ENCODE measurements around the gene SIGLEC9.

The SIGLEC9 gene

DNA sequence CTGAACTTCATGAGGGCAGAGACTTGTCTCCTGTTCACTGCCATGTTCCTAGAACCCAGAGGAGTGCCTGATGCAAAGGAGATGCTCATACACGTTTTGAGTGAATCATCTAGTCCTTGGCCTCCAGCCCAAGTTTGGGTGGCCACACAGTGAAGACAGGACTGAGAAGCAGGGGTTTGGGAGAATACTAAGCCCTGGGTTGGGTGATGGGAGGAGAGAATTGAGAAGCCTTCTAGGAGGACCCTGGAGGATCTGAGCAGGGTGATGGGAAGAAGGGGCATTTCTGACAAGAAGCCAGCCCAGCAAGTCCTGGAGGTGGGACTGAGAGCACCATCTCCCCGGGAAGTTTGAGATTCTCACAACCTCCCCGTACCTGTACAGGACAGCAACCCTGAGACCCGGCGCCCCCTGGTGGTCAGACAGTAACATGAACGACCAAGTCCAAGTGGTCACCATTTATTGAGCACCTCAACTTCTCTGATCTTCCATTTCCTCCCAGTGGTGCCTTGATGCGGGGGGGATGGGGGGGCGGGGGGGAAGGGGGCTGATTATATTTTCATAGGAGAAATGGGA, 27.5 kb upstream of the SIGLEC9 start:
- peak; percentile 45 to 67 for DNase-seq (ENCODE audit: low read depth in 2 of 2)

DNA sequence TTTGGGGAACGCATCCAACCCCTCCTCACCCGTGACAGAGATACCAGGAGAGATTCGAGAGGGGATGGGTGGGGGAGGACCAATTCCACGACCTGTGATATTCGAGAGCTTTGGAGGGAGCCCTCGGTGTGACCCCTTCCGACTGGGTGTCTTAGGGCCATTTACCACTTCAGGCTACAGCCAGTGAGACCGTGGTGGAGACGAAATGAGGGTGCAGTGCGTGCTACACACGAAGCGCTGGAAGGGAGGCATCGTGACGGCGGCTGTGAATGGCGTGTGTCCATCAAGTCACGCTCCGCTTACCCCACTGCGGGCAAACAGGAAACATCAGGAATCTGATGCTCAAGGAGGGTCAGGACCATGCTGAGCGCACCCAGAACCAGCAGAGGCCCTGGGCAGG, 26.9 kb upstream of the SIGLEC9 start:
- no peak for DNase-seq (ENCODE audit: low read depth in 2 of 2)

DNA sequence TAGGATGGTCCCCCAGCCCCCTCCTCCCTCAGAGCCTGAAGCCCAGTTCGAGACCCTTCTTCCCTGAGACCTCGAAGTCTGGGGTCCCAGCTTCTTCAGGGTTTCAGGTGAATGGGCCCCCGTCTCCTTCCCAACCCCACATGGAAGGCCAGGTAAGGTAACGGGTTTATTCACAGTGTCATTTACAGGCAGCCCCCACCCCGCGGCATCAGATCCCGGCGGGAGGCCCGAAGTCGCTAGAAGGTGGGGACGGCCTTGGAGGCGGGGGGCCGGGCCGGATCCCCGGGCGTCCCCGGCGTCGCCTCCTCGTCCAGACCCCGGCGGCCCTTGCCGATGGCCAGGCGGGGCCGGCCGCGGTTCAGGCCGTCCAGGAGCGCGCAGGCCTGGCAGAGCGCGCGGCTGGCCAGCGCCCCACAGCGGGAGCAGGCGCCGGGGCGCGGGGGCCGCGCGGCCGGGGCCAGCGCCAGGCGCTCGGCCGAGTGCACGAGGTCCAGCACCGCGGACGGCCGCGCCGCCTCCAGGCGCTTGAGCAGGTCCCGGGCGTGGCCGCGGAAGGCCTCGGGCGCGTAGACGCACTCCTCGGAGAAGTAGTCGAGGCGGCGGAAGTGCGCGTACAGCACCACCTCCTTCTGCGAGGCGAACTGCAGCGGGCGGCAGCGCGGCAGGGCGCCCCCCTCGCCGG, 26.2 kb upstream of the SIGLEC9 start:
- peak in 1 of 2 donors; percentile 42 for DNase-seq (ENCODE audit: low read depth in 2 of 2)

DNA sequence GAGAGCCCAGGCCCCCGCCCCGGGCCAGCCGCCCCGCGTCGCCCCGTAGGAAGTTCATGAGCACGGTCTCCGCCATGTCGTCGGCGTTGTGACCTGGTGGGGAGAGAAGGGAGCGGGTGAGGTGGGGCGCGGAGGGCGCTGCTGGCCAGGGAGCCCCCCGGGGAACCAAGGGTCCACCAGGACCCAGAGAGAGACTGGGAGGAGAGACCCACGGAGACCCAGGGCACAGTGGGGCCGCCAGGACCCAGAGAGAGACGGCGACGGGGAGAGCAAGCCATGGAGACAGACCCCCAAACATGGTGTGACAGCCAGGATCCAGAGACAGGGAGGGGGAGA, 25.7 kb upstream of the SIGLEC9 start:
- DNase-seq (ENCODE audit: low read depth in 2 of 2), result no peak

DNA sequence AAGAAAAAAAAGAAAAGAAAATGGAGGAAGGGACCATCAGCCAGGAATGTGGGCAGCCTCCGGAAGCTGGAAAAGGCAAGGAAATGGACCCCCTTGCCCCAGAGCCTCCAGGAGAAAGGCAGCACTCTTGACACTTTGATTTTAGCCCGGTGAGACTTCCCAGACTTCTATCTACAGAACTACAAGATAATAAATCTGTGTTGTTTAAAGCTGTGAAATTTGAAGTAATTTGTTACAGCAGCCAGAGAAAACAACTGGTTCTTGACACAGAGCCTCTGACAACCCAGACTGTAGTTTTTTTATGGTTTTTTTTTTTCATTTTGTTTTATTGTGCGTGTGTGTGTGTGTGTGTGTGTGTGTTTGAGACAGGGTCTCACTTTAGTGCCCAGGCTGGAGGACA, 24.1 kb upstream of the SIGLEC9 start:
- no peak for DNase-seq (ENCODE audit: low read depth in 2 of 2)

DNA sequence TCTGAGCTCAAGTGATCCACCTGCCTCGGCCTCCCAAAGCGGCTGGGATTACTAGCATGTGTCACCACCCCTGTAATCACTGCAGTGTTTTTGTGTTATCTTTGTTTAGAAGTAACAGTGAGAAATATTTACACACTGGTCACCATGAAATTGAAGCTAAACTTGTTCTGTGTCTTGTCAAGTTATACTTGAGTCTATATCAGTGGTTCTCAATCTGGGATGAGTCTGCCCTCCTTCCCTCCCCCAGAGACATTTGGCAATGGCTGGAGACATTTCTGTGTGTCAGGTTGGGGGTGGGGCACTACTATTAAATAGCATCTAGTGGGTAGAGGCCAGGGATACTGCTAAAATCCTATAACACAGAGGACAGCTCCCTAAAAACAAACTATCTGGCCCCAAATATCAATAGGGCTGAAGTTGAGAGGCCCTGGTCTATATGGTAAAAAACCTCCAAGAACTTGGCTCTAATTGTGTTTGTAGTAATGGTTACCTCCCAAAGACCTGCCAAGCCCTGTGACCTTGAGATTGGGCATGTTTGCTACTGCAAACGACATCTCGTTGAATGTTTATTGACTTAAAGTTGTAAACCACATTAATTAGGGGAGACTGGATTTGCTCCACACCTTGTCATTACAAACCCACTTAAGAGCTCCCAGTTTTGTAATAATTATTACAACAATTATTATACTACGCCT, 23.4 kb upstream of the SIGLEC9 start:
- DNase-seq (ENCODE audit: low read depth in 2 of 2), result no peak

DNA sequence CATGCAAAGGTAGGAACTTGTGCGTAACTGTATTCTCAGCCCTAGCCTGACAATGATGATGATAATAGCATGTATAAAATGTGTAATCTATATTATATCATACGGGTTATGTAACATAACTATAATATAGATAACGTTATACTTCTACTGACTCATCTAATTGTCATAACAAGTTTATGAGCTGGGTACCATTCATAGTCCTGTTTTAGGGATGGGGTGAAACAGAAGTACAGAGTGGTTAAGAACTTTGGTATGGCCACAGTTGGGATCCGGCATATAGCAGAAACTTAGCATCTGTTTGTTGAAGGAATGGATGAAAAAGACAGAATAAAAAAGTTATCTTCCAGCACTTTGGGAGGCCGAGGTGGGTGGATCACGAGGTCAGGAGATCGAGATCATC, 21.7 kb upstream of the SIGLEC9 start:
- DNase-seq (ENCODE audit: low read depth in 2 of 2), result no peak

DNA sequence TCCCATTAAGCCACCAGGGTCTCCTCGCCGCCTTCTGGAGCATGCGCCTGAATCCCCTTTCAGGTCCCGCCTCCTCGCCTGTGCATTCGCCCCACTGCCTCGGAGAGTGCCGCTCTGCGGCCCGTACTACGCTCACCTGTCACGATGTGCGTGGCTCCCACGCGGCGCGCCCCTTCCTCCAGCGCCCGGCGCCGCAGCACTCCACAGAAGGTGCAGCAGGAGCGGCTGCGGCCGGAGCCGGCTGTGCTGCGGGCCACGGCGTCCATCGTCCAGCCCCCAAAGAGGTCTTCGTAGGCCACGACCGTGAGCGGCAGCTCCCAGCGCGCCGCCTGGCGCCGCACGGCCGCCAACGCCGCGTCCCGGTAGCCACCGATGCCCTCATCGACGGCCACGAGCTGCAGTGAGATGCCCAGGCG, 20.8 kb upstream of the SIGLEC9 start:
- DNase-seq (ENCODE audit: low read depth in 2 of 2), result no peak

DNA sequence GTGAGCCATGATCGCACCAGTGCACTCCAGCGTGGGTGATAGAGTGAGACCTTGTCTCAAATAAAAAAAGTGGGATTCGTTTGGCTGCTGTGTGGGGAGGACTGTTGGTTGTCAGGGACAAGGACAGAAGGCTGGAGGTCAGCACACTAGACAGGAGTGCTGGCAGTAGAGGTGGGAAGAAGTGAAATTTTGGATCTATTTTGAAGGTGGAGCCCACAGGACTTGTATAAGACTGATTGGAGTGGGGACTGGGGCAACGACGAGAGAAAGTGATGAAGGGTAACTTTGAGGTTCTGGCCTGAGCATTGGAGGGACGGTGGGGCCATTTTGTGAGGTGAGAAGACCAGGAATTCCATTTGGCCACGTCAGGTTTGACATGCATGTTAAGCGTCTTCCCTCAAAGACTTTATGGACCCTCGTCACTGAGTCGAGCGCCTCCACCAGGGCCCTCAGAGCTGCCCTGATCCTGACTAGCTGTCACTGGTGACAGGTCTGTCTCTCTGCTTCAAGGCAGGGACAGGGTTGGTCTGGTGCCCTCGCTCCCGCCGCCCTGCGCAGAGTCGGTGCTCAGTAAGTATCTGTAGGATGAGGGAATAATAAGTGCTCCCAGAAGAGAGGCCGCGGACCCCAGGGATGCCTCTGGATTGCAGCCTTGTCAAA, 17.2 kb upstream of the SIGLEC9 start:
- DNase-seq (ENCODE audit: low read depth in 2 of 2), result no peak

DNA sequence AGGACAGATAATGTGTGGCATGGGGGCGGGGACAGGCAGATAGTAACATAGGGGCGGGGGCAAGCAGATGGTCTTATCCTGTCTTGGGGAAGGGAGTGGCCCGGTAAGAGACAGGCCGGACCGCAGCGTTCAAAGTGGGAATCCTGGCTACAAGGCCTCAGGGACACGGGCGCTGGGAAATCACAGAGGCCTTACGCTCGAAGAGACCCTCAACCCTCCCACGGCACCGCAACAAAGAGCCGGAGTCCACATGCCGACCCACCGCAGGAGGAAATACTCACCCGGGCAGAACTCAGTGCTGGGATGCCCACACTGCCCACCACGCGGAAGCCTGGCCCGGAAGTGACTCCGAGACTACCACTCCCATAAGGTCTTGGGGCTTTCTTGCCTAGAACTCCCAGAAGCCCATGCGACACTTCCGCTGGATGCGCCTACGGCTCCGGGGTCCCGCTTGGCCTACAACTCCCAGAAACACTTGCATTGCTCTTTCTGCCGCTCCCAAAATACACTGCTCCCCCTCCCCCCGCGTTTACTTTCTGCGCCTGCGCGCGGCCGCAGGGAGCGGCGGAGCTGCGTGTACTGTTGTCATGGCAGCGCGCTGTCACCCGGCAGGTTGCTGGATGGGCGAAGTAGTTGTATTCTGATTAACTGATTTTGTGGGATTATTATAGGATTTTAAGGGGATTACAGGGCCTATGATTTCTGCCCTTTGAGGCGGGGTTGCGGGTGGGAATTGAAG, 16.5 kb upstream of the SIGLEC9 start, which contains the start of gene CTU1:
CTU1 (minus strand) TSS at position 344 of the 739 bp plus-strand sequence. CDS start 3,840 bp downstream, outside the sequence.
- peak; percentile 98 for DNase-seq (ENCODE audit: low read depth in 2 of 2)

DNA sequence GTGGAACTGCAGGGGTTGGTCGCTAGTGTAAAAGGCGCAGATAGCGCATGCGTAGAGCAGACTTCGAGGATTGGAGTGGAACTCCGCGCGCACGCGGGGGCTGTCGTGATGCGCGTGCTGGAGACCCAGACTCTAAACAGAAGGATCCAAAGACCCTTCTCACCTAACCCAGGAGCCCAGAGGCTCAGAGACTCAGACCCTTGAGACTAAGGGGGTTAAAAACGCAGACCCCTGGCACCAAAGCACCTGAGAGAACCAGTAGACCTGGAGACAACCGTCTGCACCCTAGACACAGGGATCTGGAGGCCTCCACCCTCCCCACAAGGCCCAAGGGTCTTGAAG, 15.9 kb upstream of the SIGLEC9 start:
- no peak for DNase-seq (ENCODE audit: low read depth in 2 of 2)

DNA sequence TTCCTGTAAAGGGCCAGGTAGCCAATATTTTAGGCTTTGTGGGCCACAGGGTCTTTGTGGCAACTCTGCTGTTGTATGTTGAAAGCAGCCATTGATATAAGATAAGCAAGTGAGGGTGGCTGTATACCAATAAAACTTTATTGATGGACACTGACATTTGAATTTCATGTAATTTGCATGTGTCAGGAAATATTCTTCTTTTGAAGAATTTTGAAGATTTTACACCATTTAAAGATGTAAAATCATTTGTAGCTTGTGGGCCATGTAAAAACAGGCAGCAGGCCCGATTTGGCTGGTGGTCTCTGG, 14.1 kb upstream of the SIGLEC9 start:
- DNase-seq (ENCODE audit: low read depth in 2 of 2), result no peak

DNA sequence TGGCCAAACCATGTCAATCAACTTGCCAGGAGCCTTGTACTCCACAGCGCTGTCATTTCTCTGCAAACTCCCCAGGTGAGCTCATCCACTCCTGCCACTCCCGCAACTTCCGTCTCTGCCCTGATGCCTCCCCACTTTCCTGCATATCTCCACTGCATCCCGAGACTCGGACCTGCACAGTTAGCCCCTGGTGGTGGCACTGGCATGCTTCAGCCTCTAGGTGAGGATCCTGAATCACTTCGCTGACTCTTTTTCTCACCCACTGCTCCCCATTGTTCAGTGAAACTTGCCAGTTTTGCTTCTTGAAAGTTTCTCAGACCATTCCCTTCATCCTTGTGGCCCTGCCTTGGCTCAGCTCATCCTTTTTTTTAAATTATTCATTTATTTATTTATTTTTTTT, 13.1 kb upstream of the SIGLEC9 start:
- DNase-seq (ENCODE audit: low read depth in 2 of 2), result no peak

DNA sequence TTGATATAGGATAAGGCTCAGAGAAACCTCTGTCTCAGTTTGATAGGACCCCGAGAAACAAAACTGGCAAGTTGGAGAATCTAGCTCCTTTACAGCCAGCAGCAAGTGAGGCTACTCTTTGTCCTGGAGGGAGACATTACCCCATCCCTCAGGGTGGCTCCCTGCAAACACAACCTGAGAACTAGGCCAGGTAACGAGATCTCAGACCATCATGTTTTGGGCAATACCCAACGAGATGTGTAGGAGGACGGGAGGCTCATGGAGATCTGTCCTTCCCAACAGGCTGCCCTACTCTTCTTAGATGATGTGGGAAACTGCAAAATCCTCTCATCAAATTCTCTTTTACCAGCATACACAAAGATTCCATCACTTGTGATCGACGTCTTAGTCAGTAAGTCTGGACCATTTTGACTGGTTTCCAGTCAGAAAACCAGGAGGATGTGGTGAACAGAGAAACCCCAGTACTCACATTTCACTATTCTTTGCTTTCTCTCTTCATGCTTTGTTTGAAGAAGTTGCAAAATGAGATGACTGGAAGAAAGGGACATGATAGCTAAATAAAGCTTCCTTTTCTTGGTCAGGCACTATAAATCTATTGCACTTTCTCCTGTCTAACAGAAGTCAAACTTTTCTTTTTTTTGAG, 10.5 kb upstream of the SIGLEC9 start:
- DNase-seq (ENCODE audit: low read depth in 2 of 2), result no peak

DNA sequence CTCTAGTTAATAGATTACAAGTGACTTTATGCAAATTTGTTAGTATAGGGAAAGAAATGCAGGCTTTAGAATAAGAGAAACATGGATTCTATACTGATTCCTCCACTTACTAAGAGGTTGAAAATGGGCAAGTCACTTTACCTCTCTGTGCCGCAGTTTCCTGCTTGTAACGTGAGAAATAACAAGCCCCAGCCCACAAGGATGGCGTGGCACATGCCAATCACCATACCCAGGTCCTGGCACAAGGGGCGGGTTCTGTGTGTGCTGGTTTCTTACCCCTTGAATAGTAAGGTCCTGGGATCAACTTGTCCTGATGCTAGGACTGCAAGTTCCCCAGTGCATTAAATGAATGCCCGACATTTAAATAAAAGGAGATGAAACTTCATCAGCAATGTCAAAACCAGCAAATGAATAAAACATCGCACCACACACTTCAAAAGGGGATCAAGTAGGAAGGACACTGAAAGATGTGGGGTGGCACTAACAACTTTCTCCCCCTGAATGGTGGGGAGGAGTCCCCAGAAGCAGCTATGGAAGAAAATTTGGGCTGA, 7.9 kb upstream of the SIGLEC9 start:
- no peak for DNase-seq (ENCODE audit: low read depth in 2 of 2)

DNA sequence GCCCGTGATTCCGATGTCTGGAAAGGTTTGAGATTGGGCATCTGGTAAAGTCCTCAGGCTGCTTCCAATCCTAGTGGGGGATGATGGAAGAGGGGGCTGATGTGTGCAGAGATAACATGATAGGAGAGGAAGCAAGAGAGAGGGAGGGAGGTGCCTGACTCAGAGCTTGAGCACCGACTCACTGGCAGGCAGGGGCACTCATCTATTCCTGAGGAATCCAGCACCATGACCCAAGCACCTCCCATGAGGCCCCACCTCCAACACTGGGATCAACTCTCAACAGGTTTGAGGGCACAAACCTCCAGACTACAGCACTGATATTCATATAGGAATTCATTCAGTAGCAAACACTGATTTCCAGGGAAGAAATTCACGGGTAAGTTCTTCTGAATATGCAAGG, 5.6 kb upstream of the SIGLEC9 start:
- no peak for DNase-seq (ENCODE audit: low read depth in 2 of 2)

DNA sequence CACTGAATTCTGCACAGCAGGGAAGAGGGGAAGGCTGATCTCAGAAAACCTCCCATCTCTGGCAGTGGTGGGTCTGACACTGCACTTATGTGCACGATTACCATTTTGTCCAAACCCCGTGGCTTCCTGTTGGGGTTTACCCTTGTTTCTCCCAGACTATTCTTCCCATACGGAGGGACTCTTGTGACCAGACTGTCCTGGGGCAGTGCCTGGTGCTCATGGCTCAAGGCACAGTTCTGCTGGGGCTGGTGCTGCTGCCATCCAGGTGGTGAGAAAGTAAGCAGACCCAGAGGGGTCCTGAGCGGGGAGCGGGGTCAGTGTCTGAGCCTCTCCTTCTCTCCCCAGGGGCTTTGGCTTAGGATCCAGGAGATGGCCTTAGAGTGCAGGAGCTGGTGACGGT, 5.1 kb upstream of the SIGLEC9 start:
- DNase-seq (ENCODE audit: low read depth in 2 of 2), result no peak

DNA sequence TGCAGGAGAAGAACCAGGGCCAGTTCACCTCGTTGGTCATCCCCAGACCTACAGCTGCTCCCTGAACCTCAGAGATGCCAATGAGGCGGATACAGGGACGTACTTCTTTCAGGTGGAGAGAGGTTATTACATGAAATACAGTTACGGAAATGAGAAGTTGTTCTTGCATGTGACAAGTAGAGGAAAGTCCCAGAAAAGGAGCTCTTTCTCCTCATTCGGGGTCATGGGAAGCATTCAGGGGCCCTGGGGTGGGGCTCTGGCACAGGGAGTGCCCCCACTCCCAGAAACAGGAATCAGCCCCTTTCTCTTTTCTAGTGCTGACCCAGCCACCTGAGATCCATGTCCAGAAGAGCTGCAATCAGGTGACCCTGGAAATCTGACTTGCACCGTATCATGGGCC, 4.5 kb upstream of the SIGLEC9 start:
- DNase-seq (ENCODE audit: low read depth in 2 of 2), result no peak

DNA sequence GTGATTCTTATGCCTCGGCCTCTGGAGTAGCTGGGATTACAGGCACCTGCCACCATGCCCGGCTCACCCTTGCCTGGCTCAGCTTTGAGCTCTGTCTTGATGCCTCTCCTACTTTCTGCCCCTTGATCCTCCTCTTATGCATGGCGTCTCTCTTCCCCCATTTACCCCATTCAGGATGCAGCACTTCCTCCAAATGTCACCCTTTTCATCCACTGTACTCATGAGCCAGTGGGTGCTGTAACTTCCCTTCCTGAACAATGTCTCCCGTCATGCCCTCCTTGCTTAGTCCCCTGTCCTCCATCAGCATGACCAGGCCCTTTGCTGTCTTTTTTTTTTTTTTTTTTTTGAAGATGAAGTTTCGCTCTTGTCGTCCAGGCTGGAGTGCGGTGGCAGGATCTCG, 3.4 kb upstream of the SIGLEC9 start:
- DNase-seq (ENCODE audit: low read depth in 2 of 2), result no peak

DNA sequence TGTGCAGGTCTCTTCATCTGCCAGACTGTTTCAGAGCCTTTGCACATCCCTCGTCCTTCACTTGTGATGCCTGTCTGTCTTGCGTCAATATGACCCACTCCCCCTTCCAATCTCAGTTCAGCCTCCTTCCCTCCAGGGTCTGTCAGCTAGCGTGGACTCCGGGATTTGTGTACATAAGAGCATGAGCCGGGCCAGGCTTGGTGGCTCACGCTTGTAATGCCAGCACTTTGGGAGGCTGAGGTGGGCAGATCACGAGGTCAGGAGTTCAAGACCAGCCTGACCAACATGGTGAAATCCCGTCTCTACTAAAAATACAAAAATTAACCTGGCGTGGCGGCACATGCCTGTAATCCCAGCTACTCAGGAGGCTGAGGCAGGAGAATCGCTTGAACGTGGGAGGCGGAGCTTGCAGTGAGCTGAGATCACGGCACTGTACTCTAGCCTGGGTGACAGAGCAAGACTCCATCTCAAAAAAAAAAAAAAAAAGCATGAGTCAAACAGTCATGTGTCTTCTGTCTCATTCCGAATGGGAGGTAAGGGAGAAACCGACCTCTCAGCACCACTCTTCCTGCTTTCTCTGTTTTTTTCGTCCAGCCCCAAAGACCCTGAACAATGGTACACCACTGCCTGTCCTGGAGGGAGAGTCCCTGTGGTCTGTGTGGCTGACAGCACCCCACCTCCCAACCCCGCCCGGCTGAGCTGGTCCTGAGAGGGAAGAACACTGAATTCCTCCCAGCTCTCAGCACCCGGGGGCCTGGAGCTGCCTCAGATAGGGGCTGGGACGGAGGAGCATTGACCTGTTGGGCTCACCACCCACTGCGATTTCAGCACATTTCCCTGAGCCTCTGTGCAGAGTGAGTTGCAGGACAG, 2.4 kb upstream of the SIGLEC9 start:
- no peak for DNase-seq (ENCODE audit: low read depth in 2 of 2)

DNA sequence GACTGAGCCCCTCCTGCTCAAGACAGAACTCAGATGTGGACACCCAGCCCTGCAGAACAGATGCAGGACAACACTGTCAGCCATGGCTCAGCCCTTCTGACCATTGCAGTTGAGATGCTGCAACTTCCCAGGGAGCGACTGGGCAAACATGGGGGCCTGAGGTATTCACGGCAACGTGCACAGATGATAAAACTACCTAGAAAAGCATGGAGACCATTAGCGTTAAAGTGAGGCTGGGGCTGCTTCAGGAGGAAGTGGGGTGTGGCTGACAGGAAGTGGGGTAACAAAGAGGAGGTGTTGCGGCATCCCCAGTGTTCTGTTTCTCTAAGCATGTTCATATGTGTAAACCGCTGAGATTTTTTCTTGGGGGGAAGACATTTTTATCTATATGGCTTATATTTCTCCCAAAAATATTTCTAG, 1.3 kb upstream of the SIGLEC9 start:
- DNase-seq (ENCODE audit: low read depth in 2 of 2), result no peak
